GM18519 (cell line): Measurements from ENCODE around the gene CBFA2T2.
"Not testable (repeated sequence)": the region's sequence is repeated elsewhere in the genome, so short reads cannot be mapped to it uniquely, and the experiment has no call there.

Experiments
- ATAC-seq: cut with Tn5 transposase; IDR thresholded peaks from one replicate; pipeline ENCODE4 v1.9.1; 2021; ENCODE audit warnings: mild to moderate bottlenecking, moderate library complexity; ENCODE audit not compliant: unreplicated experiment, low FRiP score

Gene CBFA2T2

GRCh38 chr20:33501000-33501399 is 11.1 kb downstream of the CBFA2T2 start:
- no peak for ATAC-seq

- ATAC-seq, result no peak
Measured at GRCh38 chr20:33503564-33503963, 13.7 kb downstream of the CBFA2T2 start.

- ATAC-seq, result no peak
Measured at GRCh38 chr20:33506576-33506975, 16.7 kb downstream of the CBFA2T2 start.

- ATAC-seq, result no peak
Measured at GRCh38 chr20:33507461-33507860, 17.6 kb downstream of the CBFA2T2 start.

GRCh38 chr20:33508015-33508414 is 18.1 kb downstream of the CBFA2T2 start:
- not testable (repeated sequence) for ATAC-seq

GRCh38 chr20:33509057-33509456 is 19.2 kb downstream of the CBFA2T2 start:
- ATAC-seq, result not testable (repeated sequence)

GRCh38 chr20:33511876-33512275 is 22.0 kb downstream of the CBFA2T2 start:
- not testable (repeated sequence) for ATAC-seq

- no peak for ATAC-seq
Measured at GRCh38 chr20:33515569-33516216, 25.8 kb downstream of the CBFA2T2 start.

- no peak for ATAC-seq
Measured at GRCh38 chr20:33516882-33517281, 27.0 kb downstream of the CBFA2T2 start.

GRCh38 chr20:33518071-33518470 is 28.2 kb downstream of the CBFA2T2 start:
- no peak for ATAC-seq

- ATAC-seq, result no peak
Measured at GRCh38 chr20:33521461-33521860, 31.6 kb downstream of the CBFA2T2 start.

- ATAC-seq, result no peak
Measured at GRCh38 chr20:33522256-33522820, 32.4 kb downstream of the CBFA2T2 start.

- no peak for ATAC-seq
Measured at GRCh38 chr20:33524261-33524660, 34.4 kb downstream of the CBFA2T2 start.

- ATAC-seq, result no peak
Measured at GRCh38 chr20:33526769-33527168, 36.9 kb downstream of the CBFA2T2 start.

- ATAC-seq, result no peak
Measured at GRCh38 chr20:33531047-33531877, 41.4 kb downstream of the CBFA2T2 start.

- no peak for ATAC-seq
Measured at GRCh38 chr20:33531885-33532284, 42.0 kb downstream of the CBFA2T2 start.

GRCh38 chr20:33532753-33533459 is 43.0 kb downstream of the CBFA2T2 start:
- ATAC-seq, result no peak

GRCh38 chr20:33535717-33536116 is 45.8 kb downstream of the CBFA2T2 start:
- ATAC-seq, result not testable (repeated sequence)

- no peak for ATAC-seq
Measured at GRCh38 chr20:33537608-33538007, 47.7 kb downstream of the CBFA2T2 start.

- no peak for ATAC-seq
Measured at GRCh38 chr20:33539129-33539528, 49.2 kb downstream of the CBFA2T2 start.

GRCh38 chr20:33540427-33540826 is 50.5 kb downstream of the CBFA2T2 start:
- ATAC-seq, result no peak
